ENCODE measurements around the gene CIAO1.

Gene CIAO1

GRCh38 chr2:96320326-96320725, 54.3 kb downstream of the CIAO1 start:
- H3K4me3 ChIP-seq (ENCODE audit: control insufficient read depth, low read depth, low read length) = no peak overlapping the region
- TF ChIP-seq, protein P1, sequence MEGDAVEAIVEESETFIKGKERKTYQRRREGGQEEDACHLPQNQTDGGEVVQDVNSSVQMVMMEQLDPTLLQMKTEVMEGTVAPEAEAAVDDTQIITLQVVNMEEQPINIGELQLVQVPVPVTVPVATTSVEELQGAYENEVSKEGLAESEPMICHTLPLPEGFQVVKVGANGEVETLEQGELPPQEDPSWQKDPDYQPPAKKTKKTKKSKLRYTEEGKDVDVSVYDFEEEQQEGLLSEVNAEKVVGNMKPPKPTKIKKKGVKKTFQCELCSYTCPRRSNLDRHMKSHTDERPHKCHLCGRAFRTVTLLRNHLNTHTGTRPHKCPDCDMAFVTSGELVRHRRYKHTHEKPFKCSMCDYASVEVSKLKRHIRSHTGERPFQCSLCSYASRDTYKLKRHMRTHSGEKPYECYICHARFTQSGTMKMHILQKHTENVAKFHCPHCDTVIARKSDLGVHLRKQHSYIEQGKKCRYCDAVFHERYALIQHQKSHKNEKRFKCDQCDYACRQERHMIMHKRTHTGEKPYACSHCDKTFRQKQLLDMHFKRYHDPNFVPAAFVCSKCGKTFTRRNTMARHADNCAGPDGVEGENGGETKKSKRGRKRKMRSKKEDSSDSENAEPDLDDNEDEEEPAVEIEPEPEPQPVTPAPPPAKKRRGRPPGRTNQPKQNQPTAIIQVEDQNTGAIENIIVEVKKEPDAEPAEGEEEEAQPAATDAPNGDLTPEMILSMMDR (IDR thresholded peaks at IDR 0.05; ENCODE audit: control insufficient read depth, insufficient read depth, low read depth, low read length, missing control alignments) = no peak
- DNase-seq (ENCODE audit: low read depth) = no peak

DNA sequence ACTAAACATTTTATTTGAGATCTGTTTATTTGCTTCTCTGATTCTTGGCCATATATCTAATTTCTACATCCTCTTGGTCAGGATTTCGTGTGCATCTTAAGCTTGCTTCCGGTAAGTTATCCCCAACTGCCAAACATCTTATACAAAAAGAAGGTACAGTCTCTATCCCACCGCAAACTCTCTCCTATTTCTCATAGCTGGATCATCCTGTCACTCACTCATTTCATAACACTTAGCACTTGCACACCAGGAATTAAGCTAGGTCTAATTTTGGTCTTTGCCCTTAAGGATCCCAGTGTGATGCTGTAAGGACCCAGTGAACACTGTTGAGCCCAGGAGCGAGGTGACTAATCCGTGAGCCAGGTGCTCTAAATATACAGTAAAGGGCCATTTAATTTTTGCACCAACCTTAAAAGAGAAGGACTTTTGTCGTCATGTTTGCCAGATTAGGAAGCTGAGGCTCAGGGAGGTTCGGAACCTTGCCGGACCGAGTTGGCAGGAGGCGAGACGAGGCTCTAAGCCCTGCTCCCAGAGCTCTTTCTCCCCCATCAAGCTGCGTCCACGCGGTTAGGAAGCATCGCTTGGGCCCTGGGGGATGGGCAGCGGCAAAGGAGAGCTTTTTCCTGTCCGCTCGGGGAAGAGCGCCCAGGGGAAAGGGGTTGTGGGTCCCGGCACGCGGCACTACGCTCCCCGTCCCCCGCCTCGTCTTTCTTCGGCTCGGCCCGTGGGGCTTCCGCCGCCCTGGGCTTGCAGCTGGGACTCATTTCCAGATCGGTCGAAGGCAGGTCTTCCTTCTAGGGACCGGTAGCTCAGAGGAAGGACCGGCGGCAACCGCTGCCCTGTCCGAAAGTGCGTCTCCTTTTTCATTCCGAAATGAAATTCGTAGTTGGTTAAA, 55.0 kb downstream of the CIAO1 start:
- H3K4me3 ChIP-seq (ENCODE audit: control insufficient read depth, low read depth, low read length) = peak overlapping the region; percentile 58
- DNase-seq (ENCODE audit: low read depth) = no peak
- TF ChIP-seq, protein P1 (IDR thresholded peaks at IDR 0.05; ENCODE audit: control insufficient read depth, insufficient read depth, low read depth, low read length, missing control alignments) = no peak

Measured in AG09309 (cell line).